Measurements from ENCODE around the gene TTI1. TPM values are rescaled to one million over a fixed set of nuclear protein-coding genes. Genes with fewer than 3 reads are reported as not detected.
A peak's percentile ranks its signal among the peaks of the same experiment; 100 is the strongest.

TTI1 gene
- total and polyA plus RNA-seq, 9 of the 15 experiments (the other 6 are each of a cell fraction or from before 2014, with no cell fraction given), result 9.8 to 55.1 (median 39.4) TPM

GRCh38 chr20:38002422-38002821 is 30.8 kb downstream of the TTI1 start (continued):
- TF ChIP-seq PTRF (tag; IDR thresholded peaks at IDR 0.05) (no peak), EHMT2 (IDR thresholded peaks at IDR 0.05) (no peak), MYNN (IDR thresholded peaks at IDR 0.05) (no peak), MYNN (CRISPR knock-in tag; IDR thresholded peaks at IDR 0.05) (no peak), MNT (conservative IDR thresholded peaks at IDR 0.05) (0 out of 4 replicates have a peak, but pooled peaks of 1 of the 2 experiments have one; percentile 29), CTCFL (IDR thresholded peaks at IDR 0.05; ENCODE audit: borderline replicate concordance, insufficient read depth, low read depth, low read length, poor library complexity, severe bottlenecking) (no peak), ZNF511 (CRISPR knock-in tag; IDR thresholded peaks at IDR 0.05) (no peak), ZNF655 (CRISPR knock-in tag; IDR thresholded peaks at IDR 0.05) (no peak), MECOM (CRISPR knock-in tag; IDR thresholded peaks at IDR 0.05) (peak; percentile 19; the same call in 1 of the 2 replicates), EWSR1 (IDR thresholded peaks at IDR 0.05; ENCODE audit: borderline replicate concordance, low read depth, partially characterized antibody) (no peak), SMARCE1 (IDR thresholded peaks at IDR 0.05) (no peak), ELK3 (CRISPR knock-in tag; IDR thresholded peaks at IDR 0.05) (no peak), E2F6 (IDR thresholded peaks at IDR 0.05; ENCODE audit: borderline replicate concordance in 1 of 2, extremely low read depth in 1 of 2, insufficient read depth in 1 of 2, insufficient read length in 1 of 2, low read depth in 1 of 2, low read length in 1 of 2, poor library complexity in 1 of 2, severe bottlenecking in 1 of 2) (no peak), ZNF134 (CRISPR knock-in tag; conservative IDR thresholded peaks at IDR 0.05) (no peak), ATF7 (IDR thresholded peaks at IDR 0.05) (no peak), CXXC5 (CRISPR knock-in tag; IDR thresholded peaks at IDR 0.05) (peak; percentile 35; the same call in 1 of the 2 replicates), FOXA1 (IDR thresholded peaks at IDR 0.05; ENCODE audit: borderline replicate concordance) (no peak), ZBTB49 (CRISPR knock-in tag; IDR thresholded peaks at IDR 0.05; ENCODE audit: borderline replicate concordance) (no peak)
